Activated T-cell treated with anti-CD3 and anti-CD28 coated beads, Interleukin-2, amount 50 U/mL, for 4 hours (primary cell): Measurements from ENCODE around the gene FLVCR1. TPM values are rescaled to one million over a fixed set of nuclear protein-coding genes. Genes with fewer than 3 reads are reported as not detected.

ENCODE experiments used
- ATAC-seq, 2 donors: fragments of 200-7000 bp; cut with Tn5 transposase; one replicate each; pipeline ENCODE4 v1.10.0; 2021
- DNase-seq: peaks from one replicate; pipeline ENCODE4 v3.0.0-alpha.2; 2020
- H3K27me3 Mint-ChIP-seq: one replicate; pipeline ENCODE4 v1.8.0; 2021; ENCODE audit warnings: low read depth, mixed read lengths
- H3K36me3 Mint-ChIP-seq: one replicate; pipeline ENCODE4 v1.8.0; 2022; ENCODE audit warnings: mixed read lengths; ENCODE audit not compliant: insufficient read depth
- H3K4me1 Mint-ChIP-seq: one replicate; pipeline ENCODE4 v1.8.0; 2021; ENCODE audit warnings: low read depth, mixed read lengths
- H3K4me3 Mint-ChIP-seq: one replicate; pipeline ENCODE4 v1.8.0; 2021; ENCODE audit warnings: mild to moderate bottlenecking, moderate library complexity, mixed read lengths
- H3K9me3 Mint-ChIP-seq: one replicate; pipeline ENCODE4 v1.8.0; 2021; ENCODE audit warnings: mixed read lengths
- total RNA-seq, 3 donors: library from RNA; stranded (reverse); gene quantifications; one replicate each; pipeline ENCODE4 v1.2.1, GENCODE V29; 2021

The FLVCR1 gene
- total RNA-seq, 3 donors from 2014 or later: 10.2 to 14.7 (median 14.0) TPM

DNA sequence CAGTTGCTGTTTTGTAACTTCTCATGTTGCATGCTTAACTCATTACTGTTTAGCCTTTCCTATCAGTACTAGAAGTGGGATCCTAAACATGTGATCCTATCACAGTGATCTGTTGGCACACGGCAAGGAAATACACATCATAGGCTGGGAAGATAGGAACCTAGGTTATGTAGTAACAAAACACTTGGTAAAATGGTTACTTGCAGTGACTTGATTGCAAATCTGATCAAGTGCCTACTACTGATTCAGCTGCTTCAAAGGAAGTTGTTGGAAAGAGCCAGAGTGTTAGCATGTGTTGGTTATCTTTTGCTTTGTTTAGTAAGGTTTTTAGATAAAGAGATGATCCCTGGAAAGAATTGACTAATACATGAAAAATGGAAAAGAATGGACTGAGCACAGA lies 83.4 kb downstream of the FLVCR1 start:
- H3K36me3 Mint-ChIP-seq: no peaks in the 10 kb centered on the region
- H3K9me3 Mint-ChIP-seq: peaks cover 15% of the 10 kb centered on the region
- no peak overlapping the region for H3K4me3 Mint-ChIP-seq

GRCh38 chr1:212942679-212943392 lies 84.8 kb downstream of the FLVCR1 start:
- DNase-seq (no peak), ATAC-seq (no peak)
- H3K4me3 Mint-ChIP-seq: no peak overlapping the region
- H3K36me3 Mint-ChIP-seq: no peaks in the 10 kb centered on the region
- peaks cover 1% of the 10 kb centered on the region for H3K4me1 Mint-ChIP-seq
- H3K9me3 Mint-ChIP-seq: peaks cover 15% of the 10 kb centered on the region
- no peaks in the 10 kb centered on the region for H3K27me3 Mint-ChIP-seq

More for the DNA sequence above, 83.4 kb downstream of the FLVCR1 start:
- ATAC-seq: no peak
- H3K4me1 Mint-ChIP-seq: peaks cover 1% of the 10 kb centered on the region
- no peaks in the 10 kb centered on the region for H3K27me3 Mint-ChIP-seq
- no peak for DNase-seq

GRCh38 chr1:212943393-212943710 lies 85.3 kb downstream of the FLVCR1 start:
- H3K4me1 Mint-ChIP-seq: peaks cover 1% of the 10 kb centered on the region
- peaks cover 15% of the 10 kb centered on the region for H3K9me3 Mint-ChIP-seq
- H3K4me3 Mint-ChIP-seq: no peak overlapping the region
- peaks cover 3% of the 10 kb centered on the region for H3K27me3 Mint-ChIP-seq
- DNase-seq (no peak), ATAC-seq (no peak)
- H3K36me3 Mint-ChIP-seq: no peaks in the 10 kb centered on the region

GRCh38 chr1:212944229-212944901 lies 86.3 kb downstream of the FLVCR1 start:
- Mint-ChIP-seq H3K36me3 (no peaks in the 10 kb centered on the region), H3K27me3 (peaks cover 12% of the 10 kb centered on the region), H3K4me3 (no peak overlapping the region), H3K9me3 (peaks cover 15% of the 10 kb centered on the region), H3K4me1 (peaks cover 1% of the 10 kb centered on the region)
- ATAC-seq: no peak
- no peak for DNase-seq

DNA sequence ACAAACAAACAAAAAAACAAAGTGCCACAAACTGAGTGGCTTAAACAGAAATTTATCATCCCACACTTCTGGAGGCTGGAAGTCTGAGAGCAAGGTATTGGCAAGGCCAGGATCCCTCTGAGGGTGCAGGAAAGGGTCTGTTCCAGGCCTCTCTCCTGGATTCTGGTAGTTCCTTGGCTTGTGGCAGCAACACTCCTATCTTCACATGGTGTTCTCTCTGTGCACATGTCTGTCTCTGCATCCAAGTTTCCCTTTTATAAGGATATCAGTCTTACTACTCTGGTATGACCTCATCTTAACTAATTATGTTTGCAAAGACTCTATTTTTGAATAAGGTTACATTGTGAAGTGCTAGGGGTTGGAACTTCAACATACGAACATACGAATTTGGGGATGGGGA lies 87.0 kb downstream of the FLVCR1 start:
- peaks cover 10% of the 10 kb centered on the region for H3K9me3 Mint-ChIP-seq
- DNase-seq (no peak), ATAC-seq (no peak)
- H3K27me3 Mint-ChIP-seq: peaks cover 18% of the 10 kb centered on the region
- no peak overlapping the region for H3K4me3 Mint-ChIP-seq
- peaks cover 3% of the 10 kb centered on the region for H3K4me1 Mint-ChIP-seq
- H3K36me3 Mint-ChIP-seq: no peaks in the 10 kb centered on the region

- peaks cover 7% of the 10 kb centered on the region for H3K9me3 Mint-ChIP-seq
- H3K36me3 Mint-ChIP-seq: no peaks in the 10 kb centered on the region
- ATAC-seq (no peak), DNase-seq (no peak)
- peaks cover 5% of the 10 kb centered on the region for H3K4me1 Mint-ChIP-seq
- no peak overlapping the region for H3K4me3 Mint-ChIP-seq
- H3K27me3 Mint-ChIP-seq: peaks cover 22% of the 10 kb centered on the region
Observed at GRCh38 chr1:212945463-212946160, 87.5 kb downstream of the FLVCR1 start.

DNA sequence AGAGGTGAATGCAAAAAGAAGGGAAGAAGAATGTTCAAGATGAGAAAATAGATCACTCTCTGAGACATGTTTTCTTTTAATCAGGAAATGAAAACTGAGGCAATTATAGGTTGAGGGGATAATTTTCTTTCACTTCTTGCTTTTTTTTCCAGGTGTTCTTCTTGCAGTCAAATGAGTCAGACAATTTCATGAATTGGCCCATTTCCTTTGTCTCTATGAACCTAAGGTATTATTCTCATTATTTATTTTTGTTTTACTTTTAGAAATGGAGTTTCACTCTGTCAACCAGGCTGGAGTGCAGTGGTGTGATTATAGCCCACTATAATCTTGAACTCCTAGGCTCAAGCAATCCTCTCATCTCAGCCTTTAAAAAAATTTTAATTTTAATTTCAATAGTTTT lies 88.8 kb downstream of the FLVCR1 start:
- no peak for ATAC-seq
- no peaks in the 10 kb centered on the region for H3K36me3 Mint-ChIP-seq

More for the DNA sequence above, 88.8 kb downstream of the FLVCR1 start:
- peaks cover 29% of the 10 kb centered on the region for H3K27me3 Mint-ChIP-seq
- no peak overlapping the region for H3K4me3 Mint-ChIP-seq
- no peak for DNase-seq
- peaks cover 9% of the 10 kb centered on the region for H3K4me1 Mint-ChIP-seq
- H3K9me3 Mint-ChIP-seq: no peaks in the 10 kb centered on the region

Other genes with a start within 250 kb of the FLVCR1 start
- 10 to 100 TPM; 14.8 to 27.2 (median 16.8) TPM for gene ATF3, start 249.5 kb upstream of the FLVCR1 start, total RNA-seq
- 10 to 100 TPM; 54.2 to 75.8 (median 64.8) TPM for gene BATF3, start 158.4 kb upstream of the FLVCR1 start, total RNA-seq
- 10 to 100 TPM; 31.1 to 39.8 (median 31.8) TPM for gene NSL1, start 66.5 kb upstream of the FLVCR1 start, total RNA-seq
- 10 to 100 TPM; 15.5 to 20.1 (median 15.8) TPM for gene TATDN3, start 66.4 kb upstream of the FLVCR1 start, total RNA-seq
- gene SPATA45, start 10.6 kb upstream of the FLVCR1 start, total RNA-seq: not detected
- 1 to 10 TPM in 1 of 3 donors, under 1 TPM in 2; 0.20 to 1.3 (median 0.58) TPM for gene VASH2, start 92.3 kb downstream of the FLVCR1 start, total RNA-seq
- 10 to 100 TPM; 34.3 to 39.7 (median 37.8) TPM for gene ANGEL2, start 157.6 kb downstream of the FLVCR1 start, total RNA-seq
- 1 to 10 TPM; 4.8 to 6.8 (median 6.1) TPM for gene RPS6KC1, start 193.0 kb downstream of the FLVCR1 start, total RNA-seq